Mucosa of rectum (tissue), 2 donors: ENCODE results near the gene SLC41A3.

Experiments
- H3K27ac ChIP-seq, 2 donors: one replicate each; pipeline ENCODE4 v1.7.0; 2013; ENCODE audit warnings: inconsistent platforms in 2 of 2, low read depth in 2 of 2, low read length in 2 of 2
- H3K27me3 ChIP-seq, 2 donors: one replicate each; pipeline ENCODE4 v1.7.0; 2013; ENCODE audit warnings: low read length in 2 of 2; ENCODE audit not compliant: control insufficient read depth in 2 of 2, insufficient read depth in 2 of 2
- H3K36me3 ChIP-seq, 2 donors: one replicate each; pipeline ENCODE4 v1.7.0; 2013; ENCODE audit warnings: low read length in 2 of 2; ENCODE audit not compliant: control insufficient read depth in 2 of 2, insufficient read depth in 2 of 2
- H3K4me1 ChIP-seq, 2 donors: one replicate each; pipeline ENCODE4 v1.7.0; 2013; ENCODE audit warnings: low read length in 2 of 2, mild to moderate bottlenecking in 1 of 2; ENCODE audit not compliant: control insufficient read depth in 2 of 2, insufficient read depth in 2 of 2
- H3K4me3 ChIP-seq, 2 donors: one replicate each; pipeline ENCODE4 v1.7.0; 2013; ENCODE audit warnings: low read length in 2 of 2
- H3K9ac ChIP-seq, 2 donors: one replicate each; pipeline ENCODE4 v1.7.0; 2013; ENCODE audit warnings: low read length in 2 of 2, low read depth in 1 of 2, mild to moderate bottlenecking in 1 of 2
- H3K9me3 ChIP-seq, 2 donors: one replicate each; pipeline ENCODE4 v1.7.0; 2013; ENCODE audit warnings: low read length in 2 of 2; ENCODE audit not compliant: control insufficient read depth in 2 of 2
- donor health status: healthy.
- donor health status: Normal muscosa, but diverticular disease.

SLC41A3 gene

DNA sequence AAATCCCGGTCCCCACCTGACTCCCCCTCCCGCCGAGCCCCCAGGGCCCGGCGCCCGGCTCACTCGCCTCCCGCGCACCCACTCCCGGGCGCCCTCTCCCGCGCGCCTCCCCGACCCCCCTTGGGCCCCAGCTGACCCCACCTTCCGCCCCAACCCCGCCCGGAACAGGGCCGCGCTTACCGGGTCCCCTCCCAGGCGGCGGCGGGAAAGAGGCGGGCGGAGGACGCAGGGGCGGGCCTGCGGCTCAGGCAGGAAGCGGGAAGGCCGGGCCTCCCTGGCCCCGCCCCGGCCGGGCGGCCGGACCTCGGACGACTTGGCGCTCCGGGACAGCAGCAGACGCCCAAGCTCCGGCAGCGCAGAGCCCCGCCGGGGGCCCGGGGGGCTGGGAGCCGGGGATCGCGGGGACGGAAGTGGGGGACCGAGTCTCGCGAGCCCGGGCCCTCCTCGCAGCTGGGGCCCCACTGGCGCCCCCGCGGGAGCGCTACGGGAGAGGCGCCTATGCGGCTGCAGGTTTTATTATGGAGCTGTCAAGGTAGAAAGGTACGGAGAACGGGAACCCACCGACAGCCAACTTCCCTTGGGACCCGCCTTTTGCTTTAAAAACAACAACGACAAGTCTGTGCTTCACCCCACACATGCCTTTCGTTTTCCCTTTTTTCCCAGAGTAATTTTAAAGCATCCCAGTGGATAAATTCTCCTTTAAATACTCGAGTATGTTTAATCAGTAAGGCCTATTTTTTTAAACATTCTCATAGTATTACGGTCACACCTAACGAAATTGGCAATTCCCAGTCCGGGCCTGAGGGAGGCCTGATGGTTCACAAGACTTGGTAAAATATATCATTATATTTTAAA lies at the start of gene SLC41A3:
Gene SLC41A3 (minus strand): TSS at position 212 of the 855 bp plus-strand sequence. CDS start 15,905 bp downstream, outside the sequence.
- Histone ChIP-seq H3K9ac (peak within 1 kb of the TSS; percentile 65 to 76), H3K9me3 (no peaks in the 10 kb centered on the region), H3K4me1 (no peaks in the 10 kb centered on the region), H3K27me3 (no peaks in the 10 kb centered on the region), H3K4me3 (peak within 1 kb of the TSS; percentile 73 to 75), H3K27ac (peak within 1 kb of the TSS; percentile 78 to 84), H3K36me3 (no peaks in the 10 kb centered on the region)

DNA sequence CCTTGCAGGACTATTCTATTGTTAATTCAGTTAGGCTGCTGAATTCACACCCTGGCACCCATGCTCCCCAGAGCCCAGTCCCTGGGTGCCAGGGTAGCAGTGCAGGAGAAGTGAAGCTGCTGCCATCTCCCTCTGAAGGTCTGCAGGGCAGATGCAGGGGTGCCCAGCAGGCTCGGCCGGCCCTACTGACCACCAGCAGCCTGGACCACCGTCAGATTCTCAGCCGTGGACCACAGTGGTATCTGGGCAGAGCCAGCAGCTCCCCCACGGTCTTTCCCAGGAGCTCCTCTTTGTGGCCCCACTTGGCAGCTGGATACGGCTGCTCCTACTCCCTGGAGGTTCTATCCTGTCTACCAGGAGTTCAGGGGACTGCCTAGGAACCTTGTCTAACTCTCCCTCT lies 49.7 kb upstream of the SLC41A3 start:
- Histone ChIP-seq H3K36me3 (no peaks in the 10 kb centered on the region), H3K27me3 (no peaks in the 10 kb centered on the region), H3K9ac (no peak overlapping the region), H3K4me3 (no peak overlapping the region), H3K27ac (no peak overlapping the region), H3K9me3 (no peaks in the 10 kb centered on the region), H3K4me1 (peaks cover 4 to 5% of the 10 kb centered on the region in 2 donors)

DNA sequence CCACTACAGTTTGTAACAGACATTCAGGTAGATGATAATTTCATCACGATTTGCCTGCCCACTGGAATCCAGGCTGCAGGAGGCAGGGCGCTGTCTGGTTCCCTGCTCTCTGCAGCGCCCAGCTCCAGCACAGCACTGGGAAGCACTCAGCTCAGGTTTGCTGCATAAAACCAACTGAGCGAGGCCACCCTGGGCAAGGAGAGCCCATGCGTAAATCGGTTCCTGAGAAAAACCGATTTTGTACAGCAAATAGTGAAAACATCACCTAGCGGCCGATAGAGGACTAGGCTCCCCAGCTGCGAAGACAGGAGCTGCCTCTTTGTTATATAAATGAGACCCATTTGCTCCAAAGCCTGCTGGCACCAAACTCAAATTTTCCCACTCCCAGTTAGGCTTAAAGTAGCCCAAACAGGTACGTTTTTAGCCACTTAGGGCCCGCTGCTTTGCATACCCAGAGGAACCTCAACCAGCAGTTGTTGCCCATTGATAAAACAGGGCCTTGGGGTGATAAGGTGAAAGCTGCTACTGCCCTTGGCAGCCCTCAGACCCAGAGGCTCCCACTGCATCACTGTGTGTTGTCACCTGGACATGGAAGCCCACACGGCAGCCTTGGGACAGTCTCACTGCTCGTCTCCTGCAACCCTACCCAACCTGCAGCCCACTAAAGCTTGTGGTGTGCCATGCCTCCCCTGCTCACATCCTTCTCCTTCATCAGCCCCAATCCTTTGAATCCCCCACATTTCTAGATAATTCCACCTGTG lies 49.0 kb upstream of the SLC41A3 start:
- H3K27ac ChIP-seq: no peak overlapping the region
- H3K4me3 ChIP-seq: no peak overlapping the region
- peaks cover 4 to 5% of the 10 kb centered on the region in 2 donors for H3K4me1 ChIP-seq
- H3K27me3 ChIP-seq: no peaks in the 10 kb centered on the region
- H3K9ac ChIP-seq: no peak overlapping the region
- no peaks in the 10 kb centered on the region for H3K36me3 ChIP-seq
- no peaks in the 10 kb centered on the region for H3K9me3 ChIP-seq

- peaks cover 4 to 5% of the 10 kb centered on the region in 2 donors for H3K4me1 ChIP-seq
- H3K27me3 ChIP-seq: no peaks in the 10 kb centered on the region
- H3K27ac ChIP-seq: no peak overlapping the region
- no peaks in the 10 kb centered on the region for H3K9me3 ChIP-seq
- H3K4me3 ChIP-seq: no peak overlapping the region
- no peaks in the 10 kb centered on the region for H3K36me3 ChIP-seq
- H3K9ac ChIP-seq: no peak overlapping the region
These were observed 48.2 kb upstream of the SLC41A3 start for GRCh38 chr3:126131881-126132750.

GRCh38 chr3:126130981-126131745 lies 47.2 kb upstream of the SLC41A3 start:
- H3K27me3 ChIP-seq: no peaks in the 10 kb centered on the region
- no peak overlapping the region for H3K27ac ChIP-seq
- H3K9me3 ChIP-seq: no peaks in the 10 kb centered on the region
- H3K4me1 ChIP-seq: peaks cover 4 to 5% of the 10 kb centered on the region in 2 donors
- no peak overlapping the region for H3K4me3 ChIP-seq
- no peaks in the 10 kb centered on the region for H3K36me3 ChIP-seq
- no peak overlapping the region for H3K9ac ChIP-seq

DNA sequence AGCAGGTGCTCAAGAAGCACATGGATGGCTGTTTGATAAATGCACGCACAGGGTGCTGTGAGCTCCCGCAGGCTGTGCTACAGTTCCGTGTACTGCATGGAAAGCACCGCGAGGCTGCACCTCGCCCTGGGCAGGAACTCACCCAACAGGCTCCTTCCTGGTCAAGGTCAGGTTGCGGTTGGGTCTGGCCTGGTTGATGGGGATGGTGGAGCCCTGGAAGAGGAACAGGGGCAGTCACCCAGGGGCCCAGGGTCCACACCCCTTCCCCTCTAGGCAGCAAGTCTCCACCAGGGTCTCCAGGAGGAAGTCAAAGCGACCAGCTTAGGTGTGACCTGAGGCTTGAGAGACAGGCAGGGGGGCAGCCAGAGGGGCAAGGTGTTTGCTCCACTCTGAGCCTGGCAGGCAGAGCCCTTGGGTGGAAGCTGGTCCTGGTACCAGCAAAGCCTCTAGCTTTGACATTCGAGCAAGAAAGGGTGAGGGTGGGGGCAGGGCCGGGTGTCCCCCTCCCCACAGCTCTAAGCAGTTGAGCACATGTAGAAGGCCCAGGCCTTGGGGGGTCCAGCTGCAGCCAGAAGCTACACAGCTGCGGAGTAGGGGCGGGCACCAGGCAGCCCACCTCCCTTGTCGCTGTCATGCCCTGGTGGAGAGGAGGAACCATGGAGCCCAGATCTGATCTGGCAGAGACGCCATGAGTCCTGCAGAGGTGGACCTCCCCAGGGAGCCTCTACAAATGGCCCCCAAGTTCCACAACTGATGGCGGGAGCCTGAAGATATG lies 46.3 kb upstream of the SLC41A3 start:
- no peaks in the 10 kb centered on the region for H3K27me3 ChIP-seq
- H3K4me1 ChIP-seq: peaks cover 4 to 5% of the 10 kb centered on the region in 2 donors
- no peak overlapping the region for H3K9ac ChIP-seq
- H3K9me3 ChIP-seq: no peaks in the 10 kb centered on the region
- H3K36me3 ChIP-seq: no peaks in the 10 kb centered on the region
- H3K4me3 ChIP-seq: no peak overlapping the region
- H3K27ac ChIP-seq: no peak overlapping the region

DNA sequence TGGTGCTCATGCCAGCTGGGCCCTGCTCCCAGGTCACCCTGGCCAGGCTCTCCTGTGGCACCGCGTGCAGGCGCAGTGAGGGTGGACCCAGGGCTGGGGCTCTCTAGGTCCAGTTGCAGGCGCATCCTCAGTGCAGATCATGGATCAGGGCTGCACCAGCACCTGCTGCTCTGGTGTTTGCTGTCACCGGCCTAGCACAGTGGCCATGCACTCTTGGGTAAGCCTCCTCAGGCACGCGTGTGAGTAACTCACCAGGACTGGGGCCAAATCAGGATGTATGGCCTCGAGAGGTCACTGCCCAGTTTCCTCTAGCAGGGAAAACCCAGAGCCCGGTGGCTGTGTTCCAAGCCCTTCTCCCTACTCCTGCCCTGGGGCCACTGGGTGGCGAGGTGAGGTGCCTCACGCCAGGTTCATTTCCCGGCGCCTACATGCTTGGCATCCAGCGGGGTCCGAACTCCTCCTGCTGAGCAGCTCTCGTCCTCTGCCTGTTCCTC lies 45.5 kb upstream of the SLC41A3 start:
- Histone ChIP-seq H3K4me3 (no peak overlapping the region), H3K9ac (no peak overlapping the region), H3K27me3 (no peaks in the 10 kb centered on the region), H3K9me3 (no peaks in the 10 kb centered on the region), H3K36me3 (no peaks in the 10 kb centered on the region), H3K4me1 (peaks cover 4 to 5% of the 10 kb centered on the region in 2 donors), H3K27ac (no peak overlapping the region)

DNA sequence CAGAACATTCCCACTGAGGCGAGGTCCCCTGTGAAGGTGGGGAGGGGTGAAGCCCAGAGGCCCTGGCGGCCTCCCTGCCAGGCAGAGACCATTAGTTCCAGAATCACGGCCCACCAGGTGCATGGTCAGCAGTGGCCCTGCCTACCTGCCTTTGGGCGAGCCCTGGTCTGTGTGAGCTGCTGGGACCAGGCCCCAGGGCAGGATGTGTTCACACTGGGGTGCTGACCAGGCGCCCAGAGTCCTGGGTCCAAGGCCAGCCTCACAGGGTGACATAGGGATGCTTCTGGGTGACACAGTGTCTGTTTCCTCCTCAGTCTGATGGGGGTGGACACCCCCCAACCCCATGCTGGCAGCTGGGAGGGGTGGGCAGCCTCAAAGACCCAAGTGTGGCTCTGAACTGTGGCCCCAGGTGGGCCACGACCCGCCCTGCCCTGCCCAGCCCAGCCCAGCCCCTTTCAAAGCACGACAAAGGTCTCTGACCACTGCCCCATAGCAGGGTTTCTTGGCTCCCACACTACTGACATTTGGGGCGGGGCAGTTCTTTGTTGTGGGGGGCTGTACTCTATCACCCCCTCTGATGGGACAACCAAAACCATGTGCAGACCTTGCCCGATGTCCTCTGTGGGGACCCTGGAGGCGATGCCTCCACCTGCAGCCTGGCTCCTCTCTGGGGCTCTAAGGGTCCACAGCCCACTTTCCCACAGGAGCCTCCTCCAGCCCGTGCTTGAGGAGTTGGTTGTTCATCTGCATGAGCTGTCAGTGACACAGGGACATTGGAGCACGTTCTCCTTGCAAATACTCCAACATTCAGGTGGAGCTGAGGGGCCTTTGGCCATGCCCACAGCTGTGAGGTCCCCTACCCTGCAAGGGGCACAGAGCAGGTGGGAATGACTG lies 44.8 kb upstream of the SLC41A3 start:
- Histone ChIP-seq H3K4me3 (no peak overlapping the region), H3K4me1 (peaks cover 4 to 5% of the 10 kb centered on the region in 2 donors), H3K9ac (no peak overlapping the region), H3K9me3 (no peaks in the 10 kb centered on the region), H3K27me3 (no peaks in the 10 kb centered on the region), H3K36me3 (no peaks in the 10 kb centered on the region), H3K27ac (no peak overlapping the region)
